GM19193 (cell line): ENCODE data around the gene ADCY10.

ENCODE experiments used
- POLR2A ChIP-seq: IDR thresholded peaks from 4 replicates; pipeline ENCODE4 v1.6.1; 2011; ENCODE audit not compliant: insufficient read depth, insufficient read length; ENCODE audit errors: extremely low read depth

The ADCY10 gene

GRCh38 chr1:167808104-167808503 lies 105.8 kb downstream of the ADCY10 start:
- TF ChIP-seq POLR2A = no peak

GRCh38 chr1:167805041-167805556 lies 108.8 kb downstream of the ADCY10 start:
- TF ChIP-seq POLR2A = no peak

GRCh38 chr1:167803358-167804207 lies 110.4 kb downstream of the ADCY10 start:
- no peak for TF ChIP-seq POLR2A

GRCh38 chr1:167802235-167802634 lies 111.7 kb downstream of the ADCY10 start:
- no peak for TF ChIP-seq POLR2A

GRCh38 chr1:167800251-167800650 lies 113.7 kb downstream of the ADCY10 start:
- TF ChIP-seq POLR2A = no peak

GRCh38 chr1:167799747-167800146 lies 114.2 kb downstream of the ADCY10 start:
- no peak for TF ChIP-seq POLR2A

- no peak for TF ChIP-seq POLR2A
These were observed 115.0 kb downstream of the ADCY10 start for GRCh38 chr1:167798952-167799351.

GRCh38 chr1:167797015-167797414 lies 116.9 kb downstream of the ADCY10 start:
- TF ChIP-seq POLR2A = no peak

- no peak for TF ChIP-seq POLR2A
These were observed 117.9 kb downstream of the ADCY10 start for GRCh38 chr1:167795810-167796740.

GRCh38 chr1:167794043-167794442 lies 119.9 kb downstream of the ADCY10 start:
- TF ChIP-seq POLR2A = no peak

- TF ChIP-seq POLR2A = no peak
These were observed 121.8 kb downstream of the ADCY10 start for GRCh38 chr1:167792188-167792565.

- no peak for TF ChIP-seq POLR2A
These were observed 122.4 kb downstream of the ADCY10 start for GRCh38 chr1:167791281-167792187.

- no peak for TF ChIP-seq POLR2A
These were observed 123.8 kb downstream of the ADCY10 start for GRCh38 chr1:167790117-167790516.

GRCh38 chr1:167789501-167789900 lies 124.4 kb downstream of the ADCY10 start:
- no peak for TF ChIP-seq POLR2A
